Measurements from ENCODE around the gene TMA7.

The TMA7 gene

GRCh38 chr3:48440590-48440958 is 517 bp downstream of the TMA7 start:
- CTCF ChIA-PET, result interaction anchor here (1.2 to 22.2 kb wide), 3 partner anchors 13 to 109 kb away, joined by 4 to 863 read pairs (median 7); no protein-coding TSS in a partner anchor
- no peak for DNase-seq (ENCODE audit: extremely low spot score)
- POLR2A ChIA-PET, result no interaction called here
- TF ChIP-seq, protein P1, sequence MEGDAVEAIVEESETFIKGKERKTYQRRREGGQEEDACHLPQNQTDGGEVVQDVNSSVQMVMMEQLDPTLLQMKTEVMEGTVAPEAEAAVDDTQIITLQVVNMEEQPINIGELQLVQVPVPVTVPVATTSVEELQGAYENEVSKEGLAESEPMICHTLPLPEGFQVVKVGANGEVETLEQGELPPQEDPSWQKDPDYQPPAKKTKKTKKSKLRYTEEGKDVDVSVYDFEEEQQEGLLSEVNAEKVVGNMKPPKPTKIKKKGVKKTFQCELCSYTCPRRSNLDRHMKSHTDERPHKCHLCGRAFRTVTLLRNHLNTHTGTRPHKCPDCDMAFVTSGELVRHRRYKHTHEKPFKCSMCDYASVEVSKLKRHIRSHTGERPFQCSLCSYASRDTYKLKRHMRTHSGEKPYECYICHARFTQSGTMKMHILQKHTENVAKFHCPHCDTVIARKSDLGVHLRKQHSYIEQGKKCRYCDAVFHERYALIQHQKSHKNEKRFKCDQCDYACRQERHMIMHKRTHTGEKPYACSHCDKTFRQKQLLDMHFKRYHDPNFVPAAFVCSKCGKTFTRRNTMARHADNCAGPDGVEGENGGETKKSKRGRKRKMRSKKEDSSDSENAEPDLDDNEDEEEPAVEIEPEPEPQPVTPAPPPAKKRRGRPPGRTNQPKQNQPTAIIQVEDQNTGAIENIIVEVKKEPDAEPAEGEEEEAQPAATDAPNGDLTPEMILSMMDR (IDR thresholded peaks at IDR 0.05; ENCODE audit: control extremely low read depth, extremely low read depth, low read depth, missing control alignments), result no peak

GRCh38 chr3:48441940-48442339 is 1.9 kb downstream of the TMA7 start:
- ChIA-PET CTCF (interaction anchor here (1.3 to 22.2 kb wide), 2 partner anchors 11 to 29 kb away, joined by 4 to 863 read pairs; no protein-coding TSS in a partner anchor), POLR2A (no interaction called here)
- DNase-seq (ENCODE audit: extremely low spot score), result no peak
- TF ChIP-seq, protein P1 (IDR thresholded peaks at IDR 0.05; ENCODE audit: control extremely low read depth, extremely low read depth, low read depth, missing control alignments), result no peak

DNA sequence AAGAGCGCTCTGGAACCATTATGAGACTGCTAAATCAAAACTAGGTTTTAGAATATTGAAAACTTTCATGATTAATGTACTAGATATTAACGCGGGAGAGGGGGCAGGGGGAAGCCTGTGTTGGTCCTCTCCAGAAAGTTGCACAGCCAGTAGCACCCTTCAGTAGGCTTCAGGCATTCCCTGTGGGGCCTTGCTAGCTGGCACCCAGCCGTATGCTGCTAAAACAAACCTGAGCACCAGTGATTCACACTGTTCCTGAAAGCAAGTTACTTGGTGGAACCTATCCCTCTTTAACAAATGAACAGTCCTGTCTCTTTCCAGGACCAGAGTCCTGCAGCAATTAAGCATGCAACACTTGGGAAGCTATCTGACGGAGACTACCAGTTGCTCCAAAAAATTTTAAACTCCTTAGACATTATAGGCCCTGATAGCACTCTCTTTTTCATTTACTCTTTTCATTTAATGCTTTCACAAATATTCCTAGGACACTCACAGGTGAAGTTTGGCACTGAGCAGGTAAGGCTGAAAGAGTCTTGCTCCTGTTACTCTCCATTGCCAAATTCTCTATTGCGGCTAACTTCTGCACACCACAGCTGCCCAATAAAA is 5.3 kb downstream of the TMA7 start:
- DNase-seq (ENCODE audit: extremely low spot score), result no peak
- CTCF ChIA-PET, result interaction anchor here (0.9 to 5.9 kb wide), 7 partner anchors 9 to 108 kb away, joined by 3 to 95 read pairs (median 7); no protein-coding TSS in a partner anchor
- POLR2A ChIA-PET, result interaction anchor here (0.7 to 1.8 kb wide), 2 partner anchors 13 to 27 kb away, joined by 3 to 6 read pairs; no protein-coding TSS in a partner anchor
- TF ChIP-seq, protein P1 (IDR thresholded peaks at IDR 0.05; ENCODE audit: control extremely low read depth, extremely low read depth, low read depth, missing control alignments), result no peak

DNA sequence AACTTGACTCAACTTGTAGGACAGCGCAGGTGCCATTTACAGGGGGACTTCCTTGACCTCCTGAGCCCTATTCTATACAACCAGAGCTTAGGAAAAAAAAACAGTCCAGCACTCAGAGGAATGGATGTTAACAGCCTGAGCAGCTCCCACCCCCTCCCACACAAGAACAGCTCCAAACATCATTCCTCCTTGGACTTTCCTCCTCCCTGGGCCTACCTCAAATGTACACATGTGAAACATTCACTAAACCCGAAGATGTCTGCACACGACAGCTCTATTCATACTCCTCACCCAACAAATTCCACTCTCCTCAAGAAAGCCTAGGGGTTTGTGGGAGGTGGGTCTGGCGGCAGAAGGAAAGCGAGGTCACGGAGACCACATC is 6.0 kb downstream of the TMA7 start:
- ChIA-PET POLR2A (interaction anchor here (0.8 to 1.8 kb wide), 6 partner anchors 10 to 111 kb away, joined by 3 to 8 read pairs (median 5); partner anchors contain the start of gene PFKFB4), CTCF (interaction anchor here (1.0 to 5.9 kb wide), 8 partner anchors 10 to 111 kb away, joined by 3 to 95 read pairs (median 6); partner anchors contain the start of gene PFKFB4)
- DNase-seq (ENCODE audit: extremely low spot score), result peak; percentile 11
- TF ChIP-seq, protein P1 (IDR thresholded peaks at IDR 0.05; ENCODE audit: control extremely low read depth, extremely low read depth, low read depth, missing control alignments), result no peak

DNA sequence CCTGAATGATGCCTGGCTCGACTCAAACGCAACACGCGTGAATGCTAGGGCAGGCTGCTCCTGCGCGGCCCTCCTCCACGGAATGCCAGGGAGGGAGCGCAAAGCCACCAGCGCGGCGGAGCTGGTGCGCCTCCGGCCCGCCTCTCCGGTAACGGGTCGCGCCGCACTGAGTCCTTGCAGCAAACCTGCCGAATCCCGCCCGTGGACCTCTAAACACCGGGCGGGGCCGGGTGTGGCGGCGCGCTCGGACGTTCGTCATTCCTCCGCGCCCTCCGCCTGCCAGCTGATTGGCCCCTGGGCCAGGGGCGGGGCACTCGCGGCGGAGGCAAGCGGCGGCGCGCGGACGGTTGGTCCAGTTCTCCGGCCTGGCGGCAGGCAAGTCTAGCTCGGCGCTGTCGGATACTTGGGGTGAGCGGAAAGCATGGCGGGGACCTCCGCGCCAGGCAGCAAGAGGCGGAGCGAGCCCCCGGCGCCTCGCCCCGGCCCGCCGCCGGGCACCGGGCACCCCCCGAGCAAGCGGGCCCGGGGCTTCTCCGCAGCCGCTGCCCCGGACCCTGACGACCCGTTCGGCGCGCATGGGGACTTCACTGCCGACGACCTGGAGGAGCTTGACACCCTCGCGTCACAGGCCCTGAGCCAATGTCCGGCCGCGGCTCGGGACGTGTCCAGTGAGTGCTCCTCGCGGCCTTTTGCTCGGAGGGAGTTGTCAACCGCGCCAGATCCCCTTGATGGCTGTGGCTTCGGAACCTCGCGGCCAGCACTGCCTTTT is 6.6 kb downstream of the TMA7 start, which contains the start of gene ATRIP:
Gene ATRIP (plus strand): TSS at position 313 of the 769 bp plus-strand sequence. CDS start 109 bp downstream, at position 422.
- CTCF ChIA-PET, result interaction anchor here (1.0 to 5.9 kb wide), 10 partner anchors 10 to 214 kb away, joined by 3 to 95 read pairs (median 6); partner anchors contain the start of gene PFKFB4
- POLR2A ChIA-PET, result interaction anchor here (0.6 to 1.8 kb wide), 7 partner anchors 10 to 191 kb away, joined by 3 to 8 read pairs (median 5); partner anchors contain the start of gene PFKFB4
- peak; percentile 96 for DNase-seq (ENCODE audit: extremely low spot score)
- TF ChIP-seq, protein P1 (IDR thresholded peaks at IDR 0.05; ENCODE audit: control extremely low read depth, extremely low read depth, low read depth, missing control alignments), result no peak

GRCh38 chr3:48451270-48451669 is 11.2 kb downstream of the TMA7 start:
- ChIA-PET POLR2A (no interaction called here), CTCF (interaction anchor here (0.8 to 6.5 kb wide), 3 partner anchors 15 to 50 kb away, joined by 3 to 53 read pairs (median 4); no protein-coding TSS in a partner anchor)
- TF ChIP-seq, protein P1 (IDR thresholded peaks at IDR 0.05; ENCODE audit: control extremely low read depth, extremely low read depth, low read depth, missing control alignments), result no peak
- DNase-seq (ENCODE audit: extremely low spot score), result no peak

All from GM10248 (cell line).